ENCODE data around the gene HINFP. TPM values are rescaled to one million over a fixed set of nuclear protein-coding genes. Genes with fewer than 3 reads are reported as not detected.
A peak's percentile ranks its signal among the peaks of the same experiment; 100 is the strongest.

The HINFP gene
- total and polyA plus RNA-seq, 9 of the 15 experiments (the other 6 are each of a cell fraction or from before 2014, with no cell fraction given): 13.8 to 34.1 (median 22.5) TPM

- TF ChIP-seq, protein P1, sequence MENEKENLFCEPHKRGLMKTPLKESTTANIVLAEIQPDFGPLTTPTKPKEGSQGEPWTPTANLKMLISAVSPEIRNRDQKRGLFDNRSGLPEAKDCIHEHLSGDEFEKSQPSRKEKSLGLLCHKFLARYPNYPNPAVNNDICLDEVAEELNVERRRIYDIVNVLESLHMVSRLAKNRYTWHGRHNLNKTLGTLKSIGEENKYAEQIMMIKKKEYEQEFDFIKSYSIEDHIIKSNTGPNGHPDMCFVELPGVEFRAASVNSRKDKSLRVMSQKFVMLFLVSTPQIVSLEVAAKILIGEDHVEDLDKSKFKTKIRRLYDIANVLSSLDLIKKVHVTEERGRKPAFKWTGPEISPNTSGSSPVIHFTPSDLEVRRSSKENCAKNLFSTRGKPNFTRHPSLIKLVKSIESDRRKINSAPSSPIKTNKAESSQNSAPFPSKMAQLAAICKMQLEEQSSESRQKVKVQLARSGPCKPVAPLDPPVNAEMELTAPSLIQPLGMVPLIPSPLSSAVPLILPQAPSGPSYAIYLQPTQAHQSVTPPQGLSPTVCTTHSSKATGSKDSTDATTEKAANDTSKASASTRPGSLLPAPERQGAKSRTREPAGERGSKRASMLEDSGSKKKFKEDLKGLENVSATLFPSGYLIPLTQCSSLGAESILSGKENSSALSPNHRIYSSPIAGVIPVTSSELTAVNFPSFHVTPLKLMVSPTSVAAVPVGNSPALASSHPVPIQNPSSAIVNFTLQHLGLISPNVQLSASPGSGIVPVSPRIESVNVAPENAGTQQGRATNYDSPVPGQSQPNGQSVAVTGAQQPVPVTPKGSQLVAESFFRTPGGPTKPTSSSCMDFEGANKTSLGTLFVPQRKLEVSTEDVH (IDR thresholded peaks at IDR 0.05; ENCODE audit: low read depth, partially characterized antibody): no peak
- TF ChIP-seq SIN3A (IDR thresholded peaks at IDR 0.05; ENCODE audit: borderline replicate concordance in 2 of 2, control insufficient read depth in 1 of 2, low read depth in 2 of 2, low read length in 2 of 2): peak in 1 of 2 experiments; percentile 74; a peak in 3 of 4 replicates
- TF ChIP-seq NCOA4 (IDR thresholded peaks at IDR 0.05; ENCODE audit: partially characterized antibody): no peak
- TF ChIP-seq XRCC4 (IDR thresholded peaks at IDR 0.05; ENCODE audit: extremely low read depth, insufficient read depth, insufficient read length): no peak
- TF ChIP-seq, protein P2, sequence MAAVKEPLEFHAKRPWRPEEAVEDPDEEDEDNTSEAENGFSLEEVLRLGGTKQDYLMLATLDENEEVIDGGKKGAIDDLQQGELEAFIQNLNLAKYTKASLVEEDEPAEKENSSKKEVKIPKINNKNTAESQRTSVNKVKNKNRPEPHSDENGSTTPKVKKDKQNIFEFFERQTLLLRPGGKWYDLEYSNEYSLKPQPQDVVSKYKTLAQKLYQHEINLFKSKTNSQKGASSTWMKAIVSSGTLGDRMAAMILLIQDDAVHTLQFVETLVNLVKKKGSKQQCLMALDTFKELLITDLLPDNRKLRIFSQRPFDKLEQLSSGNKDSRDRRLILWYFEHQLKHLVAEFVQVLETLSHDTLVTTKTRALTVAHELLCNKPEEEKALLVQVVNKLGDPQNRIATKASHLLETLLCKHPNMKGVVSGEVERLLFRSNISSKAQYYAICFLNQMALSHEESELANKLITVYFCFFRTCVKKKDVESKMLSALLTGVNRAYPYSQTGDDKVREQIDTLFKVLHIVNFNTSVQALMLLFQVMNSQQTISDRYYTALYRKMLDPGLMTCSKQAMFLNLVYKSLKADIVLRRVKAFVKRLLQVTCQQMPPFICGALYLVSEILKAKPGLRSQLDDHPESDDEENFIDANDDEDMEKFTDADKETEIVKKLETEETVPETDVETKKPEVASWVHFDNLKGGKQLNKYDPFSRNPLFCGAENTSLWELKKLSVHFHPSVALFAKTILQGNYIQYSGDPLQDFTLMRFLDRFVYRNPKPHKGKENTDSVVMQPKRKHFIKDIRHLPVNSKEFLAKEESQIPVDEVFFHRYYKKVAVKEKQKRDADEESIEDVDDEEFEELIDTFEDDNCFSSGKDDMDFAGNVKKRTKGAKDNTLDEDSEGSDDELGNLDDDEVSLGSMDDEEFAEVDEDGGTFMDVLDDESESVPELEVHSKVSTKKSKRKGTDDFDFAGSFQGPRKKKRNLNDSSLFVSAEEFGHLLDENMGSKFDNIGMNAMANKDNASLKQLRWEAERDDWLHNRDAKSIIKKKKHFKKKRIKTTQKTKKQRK (IDR thresholded peaks at IDR 0.05; ENCODE audit: borderline replicate concordance, low read depth, low read length): no peak
- no peak for TF ChIP-seq ADNP (tag; IDR thresholded peaks at IDR 0.05)
- no peak for TF ChIP-seq ZKSCAN8 (CRISPR knock-in tag; IDR thresholded peaks at IDR 0.05)
- TF ChIP-seq, protein P3, sequence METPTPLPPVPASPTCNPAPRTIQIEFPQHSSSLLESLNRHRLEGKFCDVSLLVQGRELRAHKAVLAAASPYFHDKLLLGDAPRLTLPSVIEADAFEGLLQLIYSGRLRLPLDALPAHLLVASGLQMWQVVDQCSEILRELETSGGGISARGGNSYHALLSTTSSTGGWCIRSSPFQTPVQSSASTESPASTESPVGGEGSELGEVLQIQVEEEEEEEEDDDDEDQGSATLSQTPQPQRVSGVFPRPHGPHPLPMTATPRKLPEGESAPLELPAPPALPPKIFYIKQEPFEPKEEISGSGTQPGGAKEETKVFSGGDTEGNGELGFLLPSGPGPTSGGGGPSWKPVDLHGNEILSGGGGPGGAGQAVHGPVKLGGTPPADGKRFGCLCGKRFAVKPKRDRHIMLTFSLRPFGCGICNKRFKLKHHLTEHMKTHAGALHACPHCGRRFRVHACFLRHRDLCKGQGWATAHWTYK (CRISPR knock-in tag; IDR thresholded peaks at IDR 0.05): peak; percentile 64; the same call in 1 of the 2 replicates
- TF ChIP-seq CHD1 (IDR thresholded peaks at IDR 0.05; ENCODE audit: low read length): no peak
- TF ChIP-seq ZNF324 (CRISPR knock-in tag; IDR thresholded peaks at IDR 0.05): no peak
Measured at GRCh38 chr11:119106564-119107537, 14.5 kb upstream of the HINFP start, which contains the start of gene C2CD2L (continued).
